HCT116 (cell line): Measurements from ENCODE around the gene RNF182. TPM values are rescaled to one million over a fixed set of nuclear protein-coding genes. Genes with fewer than 3 reads are reported as not detected.

ENCODE experiments used
- ATAC-seq: fragments of 200-7000 bp; cut with Tn5 transposase; 2 replicates; pipeline ENCODE4 v1.9.1; 2020; ENCODE audit warnings: mild to moderate bottlenecking, moderate library complexity
- BruUV-seq: library from RNA; stranded (reverse); fragments of 400-500 nt; replicated peaks from 2 replicates; lab custom pipeline; 2021; lab: Mats Ljungman, UMichigan
- CTCF ChIA-PET: fragments of 300-600 bp; sonication (Branson Sonifier 250); formaldehyde crosslinking; loops from one replicate; lab custom pipeline; 2021; ENCODE audit warnings: antibody characterized with exemption; lab: Charles Lee
- POLR2A ChIA-PET: fragments of 300-600, 350-600 bp; sonication (Branson Sonifier 250); formaldehyde crosslinking; loops from one replicate; lab custom pipeline; 2021; ENCODE audit warnings: antibody characterized with exemption; lab: Charles Lee
- RAD21 ChIA-PET, 2 experiments: fragments of 300-600 bp; sonication (Branson Sonifier 250); formaldehyde crosslinking; loops; one replicate each; lab custom pipeline; 2023; ENCODE audit warnings: low total read pairs in 2 of 2; ENCODE audit not compliant: uncharacterized antibody in 2 of 2, unreplicated experiment in 2 of 2, low non-redundant PET in 1 of 2; lab: Charles Lee
- DNase-seq: peaks from one replicate; pipeline ENCODE4 v3.0.0-alpha.2; 2010; ENCODE audit warnings: low read depth, low spot score
- H2AFZ ChIP-seq: fragments of 200-600 bp; shearing (Covaris generic), sonication (generic); 2 replicates; pipeline ENCODE4 v1.6.1; 2017; ENCODE audit warnings: low read depth, mixed run types, mixed read lengths, antibody characterized with exemption, low read length; ENCODE audit not compliant: poor library complexity, severe bottlenecking
- H3K27ac ChIP-seq: 2 replicates; pipeline ENCODE4 v1.5.1; 2012; ENCODE audit warnings: low read depth, low read length
- H3K27me3 ChIP-seq: fragments of 200-600 bp; sonication (generic); 2 replicates; pipeline ENCODE4 v1.6.1; 2016; ENCODE audit warnings: mixed run types, low read length, mixed read lengths; ENCODE audit not compliant: insufficient read depth
- H3K36me3 ChIP-seq, 2 experiments: fragments of 200-500 bp in 1 of 2; fragments of 200-600 bp in 1 of 2; sonication (Bioruptor generic) in 1 of 2; sonication (generic) in 1 of 2; 2 replicates each; pipeline versions ENCODE4 v1.5.1 to v1.6.1; 2014 to 2016; ENCODE audit warnings: low read length in 2 of 2, inconsistent platforms in 1 of 2, mixed read lengths in 1 of 2, mixed run types in 1 of 2; ENCODE audit not compliant: insufficient read depth in 2 of 2, control insufficient read depth in 1 of 2
- H3K4me1 ChIP-seq, 2 experiments: fragments of 200-600 bp in 1 of 2; sonication (generic) in 1 of 2; 2 replicates each; pipeline versions ENCODE4 v1.5.1 to v1.6.1; 2012 to 2017; ENCODE audit warnings: low read length in 2 of 2, inconsistent platforms in 1 of 2, mild to moderate bottlenecking in 1 of 2, mixed read lengths in 1 of 2, mixed run types in 1 of 2, moderate library complexity in 1 of 2; ENCODE audit not compliant: insufficient read depth in 2 of 2, control insufficient read depth in 1 of 2
- H3K4me2 ChIP-seq: fragments of 200-600 bp; sonication (generic); 2 replicates; pipeline ENCODE4 v1.6.1; 2017; ENCODE audit warnings: mixed run types, low read length, mixed read lengths
- H3K4me3 ChIP-seq, 2 experiments: fragments of 200-600 bp in 1 of 2; sonication (generic) in 1 of 2; replicated peaks in 1 of 2; 2 replicates each; pipeline ENCODE4 v1.5.1; 2011 to 2016; ENCODE audit warnings: low read length in 2 of 2, control low read depth in 1 of 2, low read depth in 1 of 2, mild to moderate bottlenecking in 1 of 2, mixed read lengths in 1 of 2, mixed run types in 1 of 2
- H3K79me2 ChIP-seq: fragments of 200-600 bp; sonication (generic); 2 replicates; pipeline ENCODE4 v1.6.1; 2017; ENCODE audit warnings: mild to moderate bottlenecking, mixed run types, low read length, moderate library complexity, mixed read lengths; ENCODE audit not compliant: insufficient read depth
- H3K9ac ChIP-seq: fragments of 200-600 bp; sonication (generic); 2 replicates; pipeline ENCODE4 v1.6.1; 2016; ENCODE audit warnings: low read length, mixed read lengths
- H3K9me2 ChIP-seq: fragments of 200-600 bp; sonication (generic), shearing (Covaris generic); 2 replicates; pipeline ENCODE4 v1.6.1; 2017; ENCODE audit warnings: mixed run types, mild to moderate bottlenecking, moderate library complexity; ENCODE audit not compliant: insufficient read depth
- H3K9me3 ChIP-seq, 2 experiments: fragments of 200-500 bp in 1 of 2; fragments of 200-600 bp in 1 of 2; sonication (Bioruptor generic) in 1 of 2; sonication (generic) in 1 of 2; 2 replicates each; pipeline ENCODE4 v1.6.1; 2014 to 2017; ENCODE audit warnings: low read length in 2 of 2, mixed read lengths in 2 of 2, inconsistent platforms in 1 of 2, low read depth in 1 of 2, mild to moderate bottlenecking in 1 of 2, mixed run types in 1 of 2, moderate library complexity in 1 of 2; ENCODE audit not compliant: control insufficient read depth in 1 of 2, insufficient read depth in 1 of 2
- H4K20me1 ChIP-seq: fragments of 200-600 bp; sonication (generic), shearing (Covaris generic); 2 replicates; pipeline ENCODE4 v1.6.1; 2017; ENCODE audit warnings: mixed run types, mild to moderate bottlenecking, moderate library complexity; ENCODE audit not compliant: insufficient read depth
- CBX3 ChIP-seq: IDR thresholded peaks from 2 replicates; pipeline ENCODE4 v1.6.1; 2012; ENCODE audit warnings: low read depth
- CEBPB ChIP-seq: IDR thresholded peaks from 2 replicates; pipeline ENCODE4 v1.6.1; 2012; ENCODE audit warnings: low read depth
- ELF1 ChIP-seq: IDR thresholded peaks from 2 replicates; pipeline ENCODE4 v1.6.1; 2012; ENCODE audit warnings: low read depth, borderline replicate concordance
- POLR2AphosphoS5 ChIP-seq: IDR thresholded peaks from 2 replicates; pipeline ENCODE4 v1.6.1; 2011; ENCODE audit warnings: mild to moderate bottlenecking, low read depth, low read length, moderate library complexity
- RAD21 ChIP-seq: IDR thresholded peaks from 2 replicates; pipeline ENCODE4 v1.6.1; 2012; ENCODE audit warnings: low read depth, mild to moderate bottlenecking
- intact Hi-C: fragments of 100-400 bp; cut with micrococcal nuclease; formaldehyde crosslinking; loops from 2 replicates; pipeline ENCODE4 v1.10.0; 2022
- total RNA-seq: library from RNA; stranded (reverse); gene quantifications from one replicate; pipeline ENCODE4 v1.2.1, GENCODE V29; 2021; ENCODE audit not compliant: unreplicated experiment
- TF ChIP-seq, protein P1 (sequence below): IDR thresholded peaks from 2 replicates; pipeline ENCODE4 v1.6.1; 2011; ENCODE audit warnings: mild to moderate bottlenecking, low read length, moderate library complexity; ENCODE audit not compliant: insufficient replicate concordance; ENCODE audit errors: extremely low read depth
- TF ChIP-seq, protein P2 (sequence below), 3 experiments: fragments of 200-600 bp in 1 of 3; sonication (generic) in 1 of 3; IDR thresholded peaks in 2 of 3; conservative IDR thresholded peaks in 1 of 3; 2 replicates each; pipeline ENCODE4 v1.5.1; 2012 to 2017; ENCODE audit warnings: low read depth in 2 of 3, low read length in 2 of 3, antibody characterized with exemption in 1 of 3, borderline replicate concordance in 1 of 3, control low read depth in 1 of 3, mild to moderate bottlenecking in 1 of 3, mixed read lengths in 1 of 3, mixed run types in 1 of 3, moderate library complexity in 1 of 3; ENCODE audit not compliant: insufficient read depth in 1 of 3

RNF182 gene
- total RNA-seq, 1 experiment from 2014 or later = 6.5 TPM

DNA sequence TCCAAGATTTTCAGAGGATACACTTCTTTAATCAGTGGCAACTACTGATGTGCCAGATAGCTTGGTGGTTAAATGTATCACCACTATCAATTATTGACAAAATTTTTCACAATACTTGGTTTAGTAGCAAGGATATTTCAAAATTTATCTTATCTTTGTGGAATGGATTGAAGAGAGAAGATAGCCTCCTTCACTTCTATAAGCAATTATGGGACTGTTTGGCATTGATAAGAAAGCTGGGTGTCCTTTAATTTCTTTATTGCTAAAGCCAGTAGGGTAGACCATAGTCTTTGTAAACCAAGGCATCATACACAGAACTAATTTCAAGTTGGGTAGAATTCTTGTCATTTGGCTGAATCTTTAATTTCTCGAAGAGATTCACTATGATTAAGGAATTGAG is 4.9 kb upstream of the RNF182 start:
- TF ChIP-seq POLR2AphosphoS5 (no peak), RAD21 (no peak), CEBPB (no peak), CBX3 (no peak), ELF1 (no peak)
- TF ChIP-seq, protein P1, sequence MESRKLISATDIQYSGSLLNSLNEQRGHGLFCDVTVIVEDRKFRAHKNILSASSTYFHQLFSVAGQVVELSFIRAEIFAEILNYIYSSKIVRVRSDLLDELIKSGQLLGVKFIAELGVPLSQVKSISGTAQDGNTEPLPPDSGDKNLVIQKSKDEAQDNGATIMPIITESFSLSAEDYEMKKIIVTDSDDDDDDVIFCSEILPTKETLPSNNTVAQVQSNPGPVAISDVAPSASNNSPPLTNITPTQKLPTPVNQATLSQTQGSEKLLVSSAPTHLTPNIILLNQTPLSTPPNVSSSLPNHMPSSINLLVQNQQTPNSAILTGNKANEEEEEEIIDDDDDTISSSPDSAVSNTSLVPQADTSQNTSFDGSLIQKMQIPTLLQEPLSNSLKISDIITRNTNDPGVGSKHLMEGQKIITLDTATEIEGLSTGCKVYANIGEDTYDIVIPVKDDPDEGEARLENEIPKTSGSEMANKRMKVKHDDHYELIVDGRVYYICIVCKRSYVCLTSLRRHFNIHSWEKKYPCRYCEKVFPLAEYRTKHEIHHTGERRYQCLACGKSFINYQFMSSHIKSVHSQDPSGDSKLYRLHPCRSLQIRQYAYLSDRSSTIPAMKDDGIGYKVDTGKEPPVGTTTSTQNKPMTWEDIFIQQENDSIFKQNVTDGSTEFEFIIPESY = no peak
- TF ChIP-seq, protein P2, sequence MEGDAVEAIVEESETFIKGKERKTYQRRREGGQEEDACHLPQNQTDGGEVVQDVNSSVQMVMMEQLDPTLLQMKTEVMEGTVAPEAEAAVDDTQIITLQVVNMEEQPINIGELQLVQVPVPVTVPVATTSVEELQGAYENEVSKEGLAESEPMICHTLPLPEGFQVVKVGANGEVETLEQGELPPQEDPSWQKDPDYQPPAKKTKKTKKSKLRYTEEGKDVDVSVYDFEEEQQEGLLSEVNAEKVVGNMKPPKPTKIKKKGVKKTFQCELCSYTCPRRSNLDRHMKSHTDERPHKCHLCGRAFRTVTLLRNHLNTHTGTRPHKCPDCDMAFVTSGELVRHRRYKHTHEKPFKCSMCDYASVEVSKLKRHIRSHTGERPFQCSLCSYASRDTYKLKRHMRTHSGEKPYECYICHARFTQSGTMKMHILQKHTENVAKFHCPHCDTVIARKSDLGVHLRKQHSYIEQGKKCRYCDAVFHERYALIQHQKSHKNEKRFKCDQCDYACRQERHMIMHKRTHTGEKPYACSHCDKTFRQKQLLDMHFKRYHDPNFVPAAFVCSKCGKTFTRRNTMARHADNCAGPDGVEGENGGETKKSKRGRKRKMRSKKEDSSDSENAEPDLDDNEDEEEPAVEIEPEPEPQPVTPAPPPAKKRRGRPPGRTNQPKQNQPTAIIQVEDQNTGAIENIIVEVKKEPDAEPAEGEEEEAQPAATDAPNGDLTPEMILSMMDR (IDR thresholded peaks at IDR 0.05 in 2 of 3, conservative IDR thresholded peaks at IDR 0.05 in 1 of 3; ENCODE audit: borderline replicate concordance in 1 of 3, insufficient read depth in 1 of 3, low read depth in 2 of 3, low read length in 2 of 3) = no peak
- DNase-seq (no peak), ATAC-seq (no peak)
- ChIA-PET RAD21 (no interaction called here), POLR2A (no interaction called here), CTCF (interaction anchor here (1.3 kb wide), 1 partner anchor 11 kb away, joined by 3 read pairs; no protein-coding TSS in a partner anchor)
- Histone ChIP-seq H3K27me3 (no peaks in the 10 kb centered on the region), H3K9me3 (no peaks in the 10 kb centered on the region), H3K4me2 (no peak overlapping the region), H3K4me1 (peaks cover 8 to 13% of the 10 kb centered on the region in 2 experiments; a peak in 3 of 4 replicates), H3K9me2 (no peaks in the 10 kb centered on the region), H3K9ac (no peak overlapping the region), H3K79me2 (no peaks in the 10 kb centered on the region), H3K27ac (no peak overlapping the region), H2AFZ (no peak overlapping the region), H3K4me3 (no peak overlapping the region), H4K20me1 (no peaks in the 10 kb centered on the region), H3K36me3 (no peaks in the 10 kb centered on the region)
- no TSS peak for BruUV-seq
- intact Hi-C loops = no loop called here
